Thymus (tissue), 11 donors: ENCODE data around the gene ENAM. TPM values are rescaled to one million over a fixed set of nuclear protein-coding genes. Genes with fewer than 3 reads are reported as not detected.
"Not testable (repeated sequence)": the region's sequence is repeated elsewhere in the genome, so short reads cannot be mapped to it uniquely, and the experiment has no call there.

Source experiments
- DNase-seq, 9 donors: peaks; one replicate each; pipeline ENCODE4 v3.0.0-alpha.2; 2013; ENCODE audit warnings: low spot score in 9 of 9, low read depth in 6 of 9, missing footprints in 1 of 9
- H3K27ac ChIP-seq, 2 donors: one replicate each; pipeline ENCODE4 v1.5.1; 2013; ENCODE audit warnings: control low read depth in 1 of 2, low read depth in 1 of 2, low read length in 1 of 2, mild to moderate bottlenecking in 1 of 2, moderate library complexity in 1 of 2
- H3K27me3 ChIP-seq, 2 donors: one replicate each; pipeline ENCODE4 v1.5.1; 2013; ENCODE audit warnings: low read length in 1 of 2; ENCODE audit not compliant: control insufficient read depth in 2 of 2, insufficient read depth in 1 of 2
- H3K36me3 ChIP-seq, 2 donors: one replicate each; pipeline ENCODE4 v1.5.1; 2013; ENCODE audit warnings: low read length in 1 of 2, mild to moderate bottlenecking in 1 of 2, moderate library complexity in 1 of 2; ENCODE audit not compliant: control insufficient read depth in 2 of 2, insufficient read depth in 2 of 2
- H3K4me1 ChIP-seq, 2 donors: one replicate each; pipeline ENCODE4 v1.5.1; 2013; ENCODE audit warnings: low read length in 2 of 2; ENCODE audit not compliant: control insufficient read depth in 2 of 2, insufficient read depth in 2 of 2
- H3K4me3 ChIP-seq, 2 donors: one replicate each; pipeline ENCODE4 v1.5.1; 2013; ENCODE audit warnings: low read length in 2 of 2, control low read depth in 1 of 2, mild to moderate bottlenecking in 1 of 2
- H3K9me3 ChIP-seq, 2 donors: one replicate each; pipeline ENCODE4 v1.5.1; 2013; ENCODE audit warnings: low read length in 1 of 2, mild to moderate bottlenecking in 1 of 2; ENCODE audit not compliant: control insufficient read depth in 2 of 2, insufficient read depth in 1 of 2
- WGBS: extraction: QIAGEN DNeasy Blood & Tissue Kit; methylation state at CpG from one replicate; pipeline ENCODE4 v1.1.7; 2013; 5-methylcytosine and 5-hydroxymethylcytosine counted together
- polyA plus RNA-seq: library from polyadenylated mRNA; stranded (reverse); fragments of 200-250 nt; gene quantifications from one replicate; pipeline ENCODE4 v1.2.3, GENCODE V29; 2013
- total RNA-seq: library from RNA; stranded (reverse); fragments of 120-200 nt; gene quantifications from one replicate; pipeline ENCODE4 v1.2.4, GENCODE V29; 2013
- donor health status: healthy.

ENAM gene
- total and polyA plus RNA-seq, 2 donors, result 0.07 to 1.2 TPM

GRCh38 chr4:70682142-70682541 lies 53.6 kb downstream of the ENAM start:
- H3K4me1 ChIP-seq, result peaks cover 8 to 22% of the 10 kb centered on the region in 2 donors

GRCh38 chr4:70687392-70687791 lies 58.8 kb downstream of the ENAM start:
- Histone ChIP-seq H3K4me3 (peak overlapping the region; percentile 65 to 98), H3K4me1 (peaks cover 20 to 31% of the 10 kb centered on the region in 2 donors), H3K27ac (peak overlapping the region; percentile 91 to 98), H3K27me3 (no peaks in the 10 kb centered on the region), H3K9me3 (no peaks in the 10 kb centered on the region), H3K36me3 (peaks cover 0 to 23% of the 10 kb centered on the region in 2 donors)
- WGBS, result 79% methylated on average over 13 of the region's 13 CpGs
- DNase-seq, result no peak

More at GRCh38 chr4:70682142-70682541, 53.6 kb downstream of the ENAM start:
- WGBS, result 92% methylated on average over 3 of the region's 3 CpGs
- H3K27ac ChIP-seq, H3K36me3 ChIP-seq, H3K27me3 ChIP-seq, H3K9me3 ChIP-seq, DNase-seq, H3K4me3 ChIP-seq: not testable (repeated sequence)

GRCh38 chr4:70687821-70688794 lies 59.6 kb downstream of the ENAM start, which contains the start of gene UTP3:
Gene UTP3 (plus strand): TSS chr4:70688532. CDS start chr4:70688678, 146 bp downstream.
- peaks cover 20 to 31% of the 10 kb centered on the region in 2 donors for H3K4me1 ChIP-seq
- H3K36me3 ChIP-seq, result peaks cover 0 to 29% of the 10 kb centered on the region in 2 donors
- H3K4me3 ChIP-seq, result peak within 1 kb of the TSS; percentile 65 to 98
- peak within 1 kb of the TSS; percentile 91 to 98 for H3K27ac ChIP-seq
- no peaks in the 10 kb centered on the region for H3K27me3 ChIP-seq
- H3K9me3 ChIP-seq, result no peaks in the 10 kb centered on the region
- whole genome bisulfite sequencing, result under 1% methylated on average over 70 of the region's 70 CpGs
- peak; percentile 90 to 98 (median 94) for DNase-seq

GRCh38 chr4:70688795-70689231 lies 60.3 kb downstream of the ENAM start:
- no peaks in the 10 kb centered on the region for H3K27me3 ChIP-seq
- no peaks in the 10 kb centered on the region for H3K9me3 ChIP-seq
- H3K36me3 ChIP-seq, result peaks cover 0 to 33% of the 10 kb centered on the region in 2 donors
- peak overlapping the region; percentile 91 to 98 for H3K27ac ChIP-seq
- peak overlapping the region; percentile 65 to 98 for H3K4me3 ChIP-seq
- H3K4me1 ChIP-seq, result peaks cover 20 to 31% of the 10 kb centered on the region in 2 donors
- 2% methylated on average over 19 of the region's 19 CpGs for WGBS
- no peak for DNase-seq

GRCh38 chr4:70691661-70692060 lies 63.1 kb downstream of the ENAM start:
- no peaks in the 10 kb centered on the region for H3K9me3 ChIP-seq
- H3K36me3 ChIP-seq, result peaks cover 0 to 45% of the 10 kb centered on the region in 2 donors
- peaks cover 20 to 28% of the 10 kb centered on the region in 2 donors for H3K4me1 ChIP-seq
- WGBS, result 64% methylated on average over 1 of the region's 1 CpG
- no peak overlapping the region for H3K4me3 ChIP-seq
- no peak overlapping the region for H3K27ac ChIP-seq
- no peak for DNase-seq
- H3K27me3 ChIP-seq, result no peaks in the 10 kb centered on the region

GRCh38 chr4:70694633-70695032 lies 66.1 kb downstream of the ENAM start:
- WGBS, result 97% methylated on average over 7 of the region's 7 CpGs
- H3K36me3 ChIP-seq, result peaks cover 0 to 43% of the 10 kb centered on the region in 2 donors
- not testable (repeated sequence) for H3K4me3 ChIP-seq, H3K27me3 ChIP-seq, H3K9me3 ChIP-seq, H3K27ac ChIP-seq, DNase-seq
- peaks cover 9 to 12% of the 10 kb centered on the region in 2 donors for H3K4me1 ChIP-seq

Other genes starting within 250 kb of the ENAM start
- not detected for gene SMR3B, start 245.6 kb upstream of the ENAM start, total RNA-seq
- gene SMR3B, start 245.6 kb upstream of the ENAM start, polyA plus RNA-seq, result 1.1 TPM
- gene OPRPN, start 230.8 kb upstream of the ENAM start, total RNA-seq, result not detected
- gene OPRPN, start 230.8 kb upstream of the ENAM start, polyA plus RNA-seq, result 0.34 TPM
- not detected for gene MUC7, start 156.5 kb upstream of the ENAM start, total RNA-seq
- gene MUC7, start 156.5 kb upstream of the ENAM start, polyA plus RNA-seq, result 0.11 TPM
- 0.57 TPM for gene AMTN, start 110.2 kb upstream of the ENAM start, total RNA-seq
- gene AMTN, start 110.2 kb upstream of the ENAM start, polyA plus RNA-seq, result 1.4 TPM
- 0.19 TPM for gene AMBN, start 36.5 kb upstream of the ENAM start, total RNA-seq
- 0.84 TPM for gene AMBN, start 36.5 kb upstream of the ENAM start, polyA plus RNA-seq
- gene JCHAIN, start 37.8 kb downstream of the ENAM start, total RNA-seq, result 48.5 TPM
- gene JCHAIN, start 37.8 kb downstream of the ENAM start, polyA plus RNA-seq, result 34.7 TPM
- gene UTP3, start 59.8 kb downstream of the ENAM start, total RNA-seq, result 30.5 TPM
- gene UTP3, start 59.8 kb downstream of the ENAM start, polyA plus RNA-seq, result 53.9 TPM
- 75.3 TPM for gene RUFY3, start 93.2 kb downstream of the ENAM start, total RNA-seq
- 37.3 TPM for gene RUFY3, start 93.2 kb downstream of the ENAM start, polyA plus RNA-seq
- gene GRSF1, start 211.1 kb downstream of the ENAM start, total RNA-seq, result 118 TPM
- 78.7 TPM for gene GRSF1, start 211.1 kb downstream of the ENAM start, polyA plus RNA-seq